Central memory CD4-positive, alpha-beta T cell (primary cell): ENCODE results near the gene PTPRM.

Source experiments
- DNase-seq: peaks from one replicate; pipeline ENCODE4 v3.0.0; 2022

Gene PTPRM

DNA sequence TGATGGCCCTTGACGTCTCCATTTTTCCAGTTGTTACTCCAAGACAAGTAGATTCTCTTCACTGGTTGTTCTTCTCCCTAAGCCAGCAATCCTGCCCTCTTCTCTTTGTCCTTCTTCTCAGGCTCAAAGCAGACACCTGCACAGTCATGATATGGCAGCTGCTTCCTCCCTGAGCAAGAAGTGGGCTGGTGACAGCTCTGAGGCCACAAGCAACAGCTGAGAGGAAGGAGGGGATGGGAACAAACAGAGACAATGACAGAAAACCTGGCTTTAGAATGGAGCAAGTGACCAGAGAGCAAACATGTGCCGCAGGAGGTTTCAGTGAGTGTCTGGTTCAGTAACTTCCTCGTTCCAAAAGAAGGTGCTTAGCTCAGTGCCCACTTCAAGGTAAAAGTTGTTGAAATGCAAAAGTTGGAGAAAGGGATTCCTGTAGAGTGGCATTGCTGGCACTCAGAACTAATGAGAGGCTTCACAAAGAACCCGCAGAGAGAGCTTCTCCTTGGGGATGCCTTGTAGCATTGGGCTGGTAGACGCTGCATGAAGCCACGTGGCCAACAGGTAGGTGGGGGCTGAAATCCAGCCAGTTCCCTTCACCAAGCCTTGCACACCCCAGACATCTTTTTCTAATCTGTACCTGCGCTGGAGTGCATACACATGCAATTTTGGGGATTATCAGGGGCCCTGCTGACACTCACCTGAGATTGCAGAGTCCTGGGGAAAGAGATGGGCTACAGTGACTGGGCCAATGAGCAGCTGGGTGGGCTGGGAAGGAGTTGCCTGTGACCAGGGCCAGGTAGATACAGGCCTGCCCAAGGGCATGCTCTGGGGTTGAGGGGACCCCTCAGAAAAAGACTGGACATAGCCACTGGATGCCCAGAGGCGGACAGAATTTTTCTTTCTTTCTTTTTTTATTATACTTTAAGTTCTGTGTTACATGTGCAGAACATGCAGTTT, 888.8 kb downstream of the PTPRM start:
- DNase-seq = no peak
